IgD-negative memory B cell (primary cell): ENCODE measurements around the gene PCDHGA6. TPM values are rescaled to one million over a fixed set of nuclear protein-coding genes. Genes with fewer than 3 reads are reported as not detected.
A peak's percentile ranks its signal among the peaks of the same experiment; 100 is the strongest.
"Not testable (repeated sequence)": the region's sequence is repeated elsewhere in the genome, so short reads cannot be mapped to it uniquely, and the experiment has no call there.

Experiments used
- H3K27ac Mint-ChIP-seq, 3 donors: one replicate each; pipeline ENCODE4 v1.8.0; 2020 to 2022; ENCODE audit warnings: mild to moderate bottlenecking in 3 of 3, mixed read lengths in 3 of 3, moderate library complexity in 1 of 3
- H3K27me3 Mint-ChIP-seq: one replicate; pipeline ENCODE4 v1.8.0; 2021; ENCODE audit warnings: mixed read lengths
- H3K36me3 Mint-ChIP-seq: one replicate; pipeline ENCODE4 v1.8.0; 2020; ENCODE audit warnings: mild to moderate bottlenecking, mixed read lengths
- H3K4me1 Mint-ChIP-seq, 3 donors: one replicate each; pipeline ENCODE4 v1.8.0; 2020 to 2022; ENCODE audit warnings: mixed read lengths in 3 of 3, mild to moderate bottlenecking in 1 of 3
- H3K4me3 Mint-ChIP-seq, 4 donors: one replicate each; pipeline ENCODE4 v1.8.0; 2020 to 2022; ENCODE audit warnings: mild to moderate bottlenecking in 4 of 4, mixed read lengths in 4 of 4, moderate library complexity in 3 of 4
- H3K9me3 Mint-ChIP-seq, 3 donors: one replicate each; pipeline ENCODE4 v1.8.0; 2020 to 2021; ENCODE audit warnings: mixed read lengths in 3 of 3, mild to moderate bottlenecking in 1 of 3
- polyA plus RNA-seq: library from polyadenylated mRNA; unstranded; fragments of 300-500 nt; fragmentation: Illumina TruSeq; gene quantifications from one replicate; pipeline ENCODE4 v1.2.3, GENCODE V29; 2021

The PCDHGA6 gene
- polyA plus RNA-seq, 1 donor from 2014 or later, result 0.08 TPM

DNA sequence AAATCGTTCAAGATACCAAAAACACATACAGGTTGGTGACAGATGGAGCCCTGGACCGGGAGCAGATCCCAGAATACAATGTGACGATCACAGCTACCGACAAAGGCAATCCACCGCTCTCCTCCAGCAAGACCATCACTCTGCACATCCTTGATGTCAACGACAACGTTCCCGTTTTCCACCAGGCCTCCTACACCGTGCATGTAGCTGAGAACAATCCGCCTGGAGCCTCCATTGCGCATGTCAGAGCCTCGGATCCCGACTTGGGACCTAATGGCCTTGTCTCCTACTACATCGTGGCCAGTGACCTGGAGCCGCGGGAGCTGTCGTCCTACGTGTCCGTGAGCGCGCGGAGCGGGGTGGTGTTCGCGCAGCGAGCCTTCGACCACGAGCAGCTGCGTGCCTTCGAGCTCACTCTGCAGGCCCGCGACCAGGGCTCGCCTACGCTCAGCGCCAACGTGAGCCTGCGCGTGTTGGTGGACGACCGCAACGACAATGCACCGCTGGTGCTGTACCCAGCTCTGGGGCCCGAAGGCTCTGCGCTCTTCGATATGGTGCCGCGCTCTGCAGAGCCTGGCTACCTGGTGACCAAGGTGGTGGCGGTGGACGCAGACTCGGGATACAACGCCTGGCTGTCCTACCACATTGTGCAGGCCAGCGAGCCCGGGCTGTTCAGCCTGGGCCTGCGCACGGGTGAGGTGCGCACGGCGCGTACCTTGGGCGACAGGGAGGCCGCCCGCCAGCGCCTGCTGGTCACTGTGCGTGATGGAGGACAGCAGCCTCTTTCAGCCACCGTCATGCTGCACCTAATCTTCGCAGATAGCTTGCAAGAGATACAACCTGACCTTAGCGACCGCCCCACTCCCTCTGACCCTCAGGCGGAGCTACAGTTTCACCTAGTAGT is 1.9 kb upstream of the PCDHGA6 start:
- Mint-ChIP-seq H3K9me3 (peaks cover 6 to 17% (median 11%) of the 10 kb centered on the region in 3 donors), H3K27ac (no peak overlapping the region), H3K36me3 (peaks cover 7% of the 10 kb centered on the region), H3K4me3 (peak overlapping the region in 2 of 4 donors; percentile 15 to 55), H3K27me3 (peaks cover 23% of the 10 kb centered on the region), H3K4me1 (peaks cover 2 to 5% (median 4%) of the 10 kb centered on the region in 3 donors)

DNA sequence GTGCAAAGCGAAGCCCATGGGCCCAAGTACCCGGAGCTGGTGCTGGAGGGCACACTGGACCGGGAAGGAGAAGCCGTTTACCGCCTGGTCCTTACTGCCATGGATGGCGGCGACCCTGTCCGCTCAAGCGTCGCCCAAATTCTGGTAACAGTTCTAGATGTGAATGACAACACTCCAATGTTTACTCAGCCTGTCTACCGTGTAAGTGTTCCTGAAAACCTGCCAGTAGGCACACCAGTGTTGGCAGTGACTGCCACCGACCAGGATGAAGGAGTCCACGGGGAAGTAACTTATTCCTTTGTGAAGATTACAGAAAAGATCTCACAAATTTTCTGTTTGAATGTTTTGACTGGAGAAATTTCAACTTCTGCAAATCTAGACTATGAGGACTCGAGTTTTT is 936 bp downstream of the PCDHGA6 start:
- Mint-ChIP-seq H3K27ac (no peak overlapping the region), H3K9me3 (peaks cover 8 to 15% (median 11%) of the 10 kb centered on the region in 3 donors), H3K27me3 (peaks cover 22% of the 10 kb centered on the region), H3K36me3 (peaks cover 7% of the 10 kb centered on the region), H3K4me3 (peak overlapping the region in 1 of 4 donors; percentile 27), H3K4me1 (peaks cover 2 to 5% (median 4%) of the 10 kb centered on the region in 3 donors)

DNA sequence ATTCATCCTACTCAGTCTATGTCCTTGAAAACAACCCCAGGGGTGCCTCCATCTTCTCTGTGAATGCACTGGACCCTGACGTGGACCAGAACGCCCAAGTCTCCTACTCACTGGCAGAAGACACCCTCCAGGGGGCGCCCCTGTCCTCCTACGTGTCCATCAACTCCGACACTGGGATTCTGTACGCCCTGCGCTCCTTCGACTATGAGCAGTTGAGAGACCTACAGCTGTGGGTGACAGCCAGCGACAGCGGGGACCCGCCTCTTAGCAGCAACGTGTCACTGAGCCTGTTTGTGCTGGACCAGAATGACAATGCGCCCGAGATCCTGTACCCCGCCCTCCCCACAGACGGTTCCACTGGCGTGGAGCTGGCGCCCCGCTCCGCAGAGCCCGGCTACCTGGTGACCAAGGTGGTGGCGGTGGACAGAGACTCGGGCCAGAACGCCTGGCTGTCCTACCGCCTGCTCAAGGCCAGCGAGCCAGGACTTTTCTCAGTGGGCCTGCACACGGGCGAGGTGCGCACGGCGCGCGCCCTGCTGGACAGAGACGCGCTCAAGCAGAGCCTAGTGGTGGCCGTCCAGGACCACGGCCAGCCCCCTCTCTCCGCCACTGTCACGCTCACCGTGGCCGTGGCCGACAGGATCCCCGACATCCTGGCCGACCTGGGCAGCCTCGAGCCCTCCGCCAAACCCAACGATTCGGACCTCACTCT is 1.9 kb downstream of the PCDHGA6 start:
- not testable (repeated sequence) for H3K4me1 Mint-ChIP-seq, H3K4me3 Mint-ChIP-seq, H3K36me3 Mint-ChIP-seq, H3K27ac Mint-ChIP-seq
- H3K27me3 Mint-ChIP-seq, result peaks cover 22% of the 10 kb centered on the region
- H3K9me3 Mint-ChIP-seq, result peaks cover 8 to 15% (median 11%) of the 10 kb centered on the region in 3 donors

DNA sequence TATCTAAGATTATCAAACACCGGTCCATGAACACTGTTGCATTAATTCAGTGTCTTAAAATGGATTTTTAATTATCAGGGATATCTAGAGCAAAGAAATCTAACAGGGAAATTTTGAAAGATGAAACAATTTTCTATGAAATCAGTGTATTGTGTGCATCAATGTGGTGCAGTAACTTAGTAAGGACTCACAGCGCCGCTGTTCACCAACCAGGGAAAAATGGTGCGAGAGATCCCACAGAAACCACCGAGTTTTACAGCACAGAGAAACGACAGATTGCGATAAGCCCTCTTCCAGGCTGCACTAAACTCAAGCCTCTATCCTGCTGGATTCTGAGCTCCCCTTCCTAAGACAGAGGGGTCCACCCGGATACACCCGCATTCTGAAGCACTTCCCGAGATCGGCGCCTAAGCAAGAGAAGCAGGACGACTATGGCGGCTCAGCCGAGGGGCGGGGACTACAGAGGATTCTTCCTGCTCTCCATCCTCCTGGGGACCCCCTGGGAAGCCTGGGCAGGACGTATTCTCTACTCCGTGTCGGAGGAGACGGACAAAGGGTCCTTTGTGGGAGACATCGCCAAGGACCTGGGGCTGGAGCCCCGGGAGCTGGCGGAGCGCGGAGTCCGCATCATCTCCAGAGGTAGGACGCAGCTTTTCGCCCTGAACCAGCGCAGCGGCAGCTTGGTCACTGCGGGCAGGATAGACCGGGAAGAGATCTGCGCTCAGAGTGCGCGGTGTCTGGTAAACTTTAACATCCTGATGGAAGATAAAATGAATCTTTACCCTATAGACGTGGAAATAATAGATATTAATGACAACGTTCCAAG is 9.0 kb downstream of the PCDHGA6 start, which contains the start of gene PCDHGA7:
Gene PCDHGA7, plus strand, starts transcription at position 274 of the 826 bp plus-strand sequence. Its CDS starts 158 bp downstream, at position 432.
- Mint-ChIP-seq H3K27me3 (peaks cover 26% of the 10 kb centered on the region), H3K36me3 (peaks cover 1% of the 10 kb centered on the region), H3K27ac (peak within 1 kb of the TSS in 2 of 3 donors; percentile 19 to 76), H3K9me3 (peaks cover 4 to 15% (median 8%) of the 10 kb centered on the region in 3 donors), H3K4me1 (peaks cover 0 to 2% (median 2%) of the 10 kb centered on the region in 3 donors), H3K4me3 (peak within 1 kb of the TSS; percentile 81 to 94 (median 90))

DNA sequence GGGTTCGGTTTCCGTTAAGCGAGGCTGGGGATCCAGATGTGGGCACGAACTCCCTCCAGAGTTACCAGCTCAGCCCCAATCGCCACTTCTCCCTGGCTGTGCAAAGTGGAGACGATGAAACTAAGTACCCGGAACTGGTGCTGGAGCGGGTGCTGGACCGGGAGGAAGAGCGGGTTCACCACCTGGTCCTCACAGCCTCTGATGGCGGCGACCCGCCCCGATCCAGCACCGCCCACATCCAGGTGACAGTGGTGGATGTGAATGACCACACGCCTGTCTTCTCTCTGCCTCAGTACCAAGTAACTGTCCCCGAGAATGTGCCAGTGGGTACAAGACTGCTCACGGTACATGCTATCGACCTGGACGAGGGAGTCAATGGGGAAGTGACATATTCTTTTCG is 9.7 kb downstream of the PCDHGA6 start:
- peaks cover 4 to 16% (median 8%) of the 10 kb centered on the region in 3 donors for H3K9me3 Mint-ChIP-seq
- H3K27ac Mint-ChIP-seq, result peak overlapping the region in 1 of 3 donors; percentile 31
- peaks cover 1% of the 10 kb centered on the region for H3K36me3 Mint-ChIP-seq
- H3K27me3 Mint-ChIP-seq, result peaks cover 26% of the 10 kb centered on the region
- peak overlapping the region in 2 of 4 donors; percentile 81 to 92 for H3K4me3 Mint-ChIP-seq
- H3K4me1 Mint-ChIP-seq, result peaks cover 0 to 2% (median 2%) of the 10 kb centered on the region in 3 donors

DNA sequence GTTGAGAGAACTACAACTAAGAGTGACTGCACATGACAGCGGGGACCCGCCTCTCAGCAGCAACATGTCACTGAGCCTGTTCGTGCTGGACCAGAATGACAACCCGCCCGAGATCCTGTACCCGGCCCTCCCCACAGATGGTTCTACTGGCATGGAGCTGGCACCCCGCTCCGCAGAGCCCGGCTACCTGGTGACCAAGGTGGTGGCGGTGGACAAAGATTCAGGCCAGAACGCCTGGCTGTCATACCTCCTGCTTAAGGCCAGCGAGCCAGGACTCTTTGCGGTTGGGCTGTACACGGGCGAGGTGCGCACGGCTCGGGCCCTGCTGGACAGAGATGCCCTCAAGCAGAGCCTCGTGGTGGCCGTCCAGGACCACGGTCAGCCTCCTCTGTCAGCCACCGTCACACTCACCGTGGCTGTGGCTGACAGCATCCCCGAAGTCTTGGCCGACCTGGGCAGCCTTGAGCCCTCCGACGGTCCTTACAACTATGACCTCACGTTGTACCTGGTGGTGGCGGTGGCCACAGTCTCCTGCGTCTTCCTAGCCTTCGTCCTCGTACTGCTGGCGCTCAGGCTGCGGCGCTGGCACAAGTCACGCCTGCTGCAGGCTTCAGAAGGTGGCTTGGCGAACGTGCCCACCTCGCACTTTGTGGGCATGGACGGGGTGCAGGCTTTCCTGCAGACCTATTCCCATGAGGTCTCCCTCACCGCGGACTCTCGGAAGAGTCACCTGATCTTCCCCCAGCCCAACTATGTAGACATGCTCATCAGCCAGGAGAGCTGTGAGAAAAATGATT is 11.0 kb downstream of the PCDHGA6 start:
- Mint-ChIP-seq H3K36me3 (peaks cover 1% of the 10 kb centered on the region), H3K4me1 (peaks cover 0 to 4% (median 2%) of the 10 kb centered on the region in 3 donors), H3K9me3 (peaks cover 4 to 23% (median 8%) of the 10 kb centered on the region in 3 donors), H3K4me3 (no peak overlapping the region), H3K27me3 (peaks cover 28% of the 10 kb centered on the region), H3K27ac (no peak overlapping the region)

DNA sequence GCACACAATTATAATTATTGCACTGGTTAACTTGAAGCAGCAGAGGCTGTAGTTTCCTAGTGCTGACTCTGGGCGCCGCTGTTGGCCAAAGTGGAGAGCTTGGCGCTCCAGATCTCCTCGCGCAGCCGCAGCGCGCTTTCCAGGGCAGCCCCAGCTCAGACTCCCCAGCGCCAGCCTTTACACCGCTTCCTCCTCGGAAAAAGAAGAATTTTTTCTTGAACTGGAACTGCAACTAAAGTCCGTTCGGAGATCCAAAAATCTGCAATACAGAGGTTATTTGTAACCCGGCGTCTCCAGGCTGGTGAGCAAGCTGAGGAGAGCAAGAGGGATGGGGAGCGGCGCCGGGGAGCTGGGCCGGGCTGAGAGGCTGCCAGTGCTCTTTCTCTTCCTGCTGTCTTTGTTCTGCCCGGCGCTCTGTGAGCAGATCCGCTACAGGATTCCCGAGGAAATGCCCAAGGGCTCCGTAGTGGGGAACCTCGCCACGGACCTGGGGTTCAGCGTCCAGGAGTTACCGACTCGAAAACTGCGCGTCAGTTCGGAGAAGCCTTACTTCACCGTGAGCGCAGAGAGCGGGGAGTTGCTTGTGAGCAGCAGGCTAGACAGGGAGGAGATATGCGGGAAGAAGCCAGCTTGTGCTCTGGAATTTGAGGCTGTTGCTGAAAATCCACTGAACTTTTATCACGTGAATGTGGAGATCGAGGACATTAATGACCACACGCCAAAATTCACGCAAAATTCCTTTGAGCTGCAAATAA is 14.0 kb downstream of the PCDHGA6 start, which contains the start of gene PCDHGB4:
Gene PCDHGB4, plus strand, starts transcription at position 142 of the 755 bp plus-strand sequence. Its CDS starts 187 bp downstream, at position 329.
- Mint-ChIP-seq H3K9me3 (peaks cover 8 to 33% (median 9%) of the 10 kb centered on the region in 3 donors), H3K27ac (peak within 1 kb of the TSS in 2 of 3 donors; percentile 16 to 67)

DNA sequence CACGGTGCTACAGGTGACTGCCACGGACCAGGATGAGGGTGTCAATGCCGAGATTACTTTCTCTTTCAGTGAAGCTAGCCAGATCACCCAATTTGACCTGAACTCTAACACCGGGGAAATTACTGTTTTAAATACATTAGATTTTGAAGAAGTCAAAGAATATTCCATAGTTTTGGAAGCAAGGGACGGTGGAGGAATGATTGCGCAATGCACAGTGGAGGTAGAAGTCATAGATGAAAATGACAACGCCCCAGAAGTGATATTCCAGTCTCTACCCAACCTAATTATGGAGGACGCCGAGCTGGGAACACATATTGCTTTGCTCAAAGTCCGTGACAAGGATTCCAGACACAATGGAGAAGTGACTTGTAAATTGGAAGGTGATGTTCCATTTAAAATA is 15.0 kb downstream of the PCDHGA6 start:
- Mint-ChIP-seq H3K27me3 (peaks cover 29% of the 10 kb centered on the region), H3K36me3 (peaks cover 3% of the 10 kb centered on the region), H3K27ac (peak overlapping the region in 2 of 3 donors; percentile 16 to 48), H3K9me3 (peaks cover 10 to 36% (median 11%) of the 10 kb centered on the region in 3 donors), H3K4me1 (peaks cover 0 to 4% (median 2%) of the 10 kb centered on the region in 3 donors), H3K4me3 (no peak overlapping the region)

More for the DNA sequence above, 14.0 kb downstream of the PCDHGA6 start, which contains the start of gene PCDHGB4:
- H3K4me1 Mint-ChIP-seq, H3K36me3 Mint-ChIP-seq: not testable (repeated sequence)
- peak within 1 kb of the TSS; percentile 43 to 83 (median 60) for H3K4me3 Mint-ChIP-seq
- peaks cover 37% of the 10 kb centered on the region for H3K27me3 Mint-ChIP-seq

DNA sequence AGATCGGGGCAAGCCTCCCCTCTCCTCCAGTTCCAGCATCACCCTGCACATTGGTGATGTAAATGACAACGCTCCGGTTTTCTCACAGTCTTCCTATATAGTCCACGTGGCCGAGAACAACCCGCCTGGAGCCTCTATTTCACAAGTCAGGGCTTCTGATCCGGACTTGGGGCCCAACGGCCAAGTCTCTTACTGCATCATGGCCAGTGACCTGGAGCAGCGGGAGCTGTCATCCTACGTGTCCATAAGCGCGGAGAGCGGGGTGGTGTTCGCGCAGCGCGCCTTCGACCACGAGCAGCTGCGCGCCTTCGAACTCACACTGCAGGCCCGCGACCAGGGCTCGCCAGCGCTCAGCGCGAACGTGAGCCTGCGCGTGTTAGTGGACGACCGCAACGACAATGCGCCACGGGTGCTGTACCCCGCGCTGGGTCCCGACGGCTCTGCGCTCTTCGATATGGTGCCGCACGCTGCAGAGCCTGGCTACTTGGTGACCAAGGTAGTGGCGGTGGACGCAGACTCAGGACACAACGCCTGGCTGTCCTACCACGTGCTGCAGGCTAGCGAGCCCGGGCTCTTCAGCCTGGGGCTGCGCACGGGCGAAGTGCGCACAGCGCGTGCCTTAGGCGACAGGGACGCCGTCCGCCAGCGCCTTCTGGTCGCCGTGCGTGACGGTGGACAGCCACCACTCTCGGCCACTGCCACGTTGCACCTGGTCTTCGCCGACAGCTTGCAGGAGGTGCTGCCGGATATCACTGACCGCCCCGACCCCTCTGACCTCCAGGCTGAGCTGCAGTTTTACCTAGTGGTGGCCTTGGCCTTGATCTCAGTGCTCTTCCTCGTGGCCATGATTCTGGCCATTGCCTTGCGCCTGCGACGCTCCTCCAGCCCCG is 15.7 kb downstream of the PCDHGA6 start:
- Mint-ChIP-seq H3K9me3 (peaks cover 10 to 41% (median 13%) of the 10 kb centered on the region in 3 donors), H3K36me3 (peaks cover 3% of the 10 kb centered on the region), H3K4me1 (peaks cover 0 to 4% (median 2%) of the 10 kb centered on the region in 3 donors), H3K27ac (peak overlapping the region in 2 of 3 donors; percentile 16 to 57), H3K27me3 (peaks cover 32% of the 10 kb centered on the region), H3K4me3 (peak overlapping the region in 1 of 4 donors; percentile 84)

DNA sequence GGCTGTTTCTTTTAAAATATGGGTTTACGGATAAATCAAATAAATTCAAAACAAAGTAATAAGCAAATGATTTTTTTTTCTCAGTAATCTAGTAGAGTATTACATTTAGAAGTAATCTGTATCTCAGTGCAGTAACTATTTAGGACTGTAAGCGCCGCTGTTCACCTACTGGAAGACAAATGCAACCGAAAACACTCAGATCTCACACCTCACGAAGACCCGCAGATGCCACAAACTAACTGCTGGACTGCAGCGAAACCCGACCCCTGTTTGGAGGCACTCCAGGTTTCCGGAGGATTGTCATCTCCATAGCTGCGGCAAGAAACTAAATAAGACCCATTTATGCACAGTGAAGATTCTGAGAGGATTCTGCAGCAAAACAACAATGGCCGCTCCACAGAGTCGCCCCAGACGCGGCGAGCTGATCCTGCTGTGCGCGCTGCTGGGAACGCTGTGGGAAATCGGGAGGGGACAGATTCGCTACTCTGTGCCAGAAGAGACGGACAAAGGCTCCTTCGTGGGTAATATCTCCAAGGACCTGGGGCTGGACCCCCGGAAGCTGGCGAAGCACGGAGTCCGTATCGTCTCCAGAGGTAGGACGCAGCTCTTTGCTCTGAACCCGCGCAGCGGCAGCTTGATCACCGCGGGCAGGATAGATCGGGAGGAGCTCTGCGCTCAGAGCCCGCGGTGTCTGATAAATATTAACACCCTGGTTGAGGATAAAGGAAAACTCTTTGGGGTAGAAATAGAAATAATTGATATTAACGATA is 18.9 kb downstream of the PCDHGA6 start, which contains the start of gene PCDHGA8:
Gene PCDHGA8, plus strand, starts transcription at position 205 of the 770 bp plus-strand sequence. Its CDS starts 181 bp downstream, at position 386.
- peaks cover 10 to 27% (median 22%) of the 10 kb centered on the region in 3 donors for H3K9me3 Mint-ChIP-seq
- peaks cover 0 to 4% (median 2%) of the 10 kb centered on the region in 3 donors for H3K4me1 Mint-ChIP-seq
- peak within 1 kb of the TSS in 2 of 3 donors; percentile 53 to 76 for H3K27ac Mint-ChIP-seq
- H3K36me3 Mint-ChIP-seq, result peaks cover 3% of the 10 kb centered on the region
- no peak within 1 kb of the TSS for H3K4me3 Mint-ChIP-seq
- H3K27me3 Mint-ChIP-seq, result peaks cover 32% of the 10 kb centered on the region

DNA sequence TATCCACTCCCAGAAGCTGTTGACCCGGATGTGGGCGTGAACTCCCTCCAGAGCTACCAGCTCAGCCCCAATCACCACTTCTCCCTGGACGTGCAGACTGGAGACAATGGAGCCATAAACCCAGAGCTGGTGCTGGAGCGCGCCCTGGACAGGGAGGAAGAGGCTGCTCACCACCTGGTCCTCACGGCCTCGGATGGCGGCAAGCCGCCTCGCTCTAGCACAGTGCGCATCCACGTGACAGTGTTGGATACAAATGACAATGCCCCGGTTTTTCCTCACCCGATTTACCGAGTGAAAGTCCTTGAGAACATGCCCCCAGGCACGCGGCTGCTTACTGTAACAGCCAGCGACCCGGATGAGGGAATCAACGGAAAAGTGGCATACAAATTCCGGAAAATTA is 19.6 kb downstream of the PCDHGA6 start:
- Mint-ChIP-seq H3K27ac (peak overlapping the region in 1 of 3 donors; percentile 62), H3K4me3 (no peak overlapping the region), H3K36me3 (peaks cover 3% of the 10 kb centered on the region), H3K4me1 (peaks cover 0 to 4% (median 2%) of the 10 kb centered on the region in 3 donors), H3K9me3 (peaks cover 10 to 26% (median 22%) of the 10 kb centered on the region in 3 donors), H3K27me3 (peaks cover 32% of the 10 kb centered on the region)
